ENCODE data around the gene LY6G6F.

DNA sequence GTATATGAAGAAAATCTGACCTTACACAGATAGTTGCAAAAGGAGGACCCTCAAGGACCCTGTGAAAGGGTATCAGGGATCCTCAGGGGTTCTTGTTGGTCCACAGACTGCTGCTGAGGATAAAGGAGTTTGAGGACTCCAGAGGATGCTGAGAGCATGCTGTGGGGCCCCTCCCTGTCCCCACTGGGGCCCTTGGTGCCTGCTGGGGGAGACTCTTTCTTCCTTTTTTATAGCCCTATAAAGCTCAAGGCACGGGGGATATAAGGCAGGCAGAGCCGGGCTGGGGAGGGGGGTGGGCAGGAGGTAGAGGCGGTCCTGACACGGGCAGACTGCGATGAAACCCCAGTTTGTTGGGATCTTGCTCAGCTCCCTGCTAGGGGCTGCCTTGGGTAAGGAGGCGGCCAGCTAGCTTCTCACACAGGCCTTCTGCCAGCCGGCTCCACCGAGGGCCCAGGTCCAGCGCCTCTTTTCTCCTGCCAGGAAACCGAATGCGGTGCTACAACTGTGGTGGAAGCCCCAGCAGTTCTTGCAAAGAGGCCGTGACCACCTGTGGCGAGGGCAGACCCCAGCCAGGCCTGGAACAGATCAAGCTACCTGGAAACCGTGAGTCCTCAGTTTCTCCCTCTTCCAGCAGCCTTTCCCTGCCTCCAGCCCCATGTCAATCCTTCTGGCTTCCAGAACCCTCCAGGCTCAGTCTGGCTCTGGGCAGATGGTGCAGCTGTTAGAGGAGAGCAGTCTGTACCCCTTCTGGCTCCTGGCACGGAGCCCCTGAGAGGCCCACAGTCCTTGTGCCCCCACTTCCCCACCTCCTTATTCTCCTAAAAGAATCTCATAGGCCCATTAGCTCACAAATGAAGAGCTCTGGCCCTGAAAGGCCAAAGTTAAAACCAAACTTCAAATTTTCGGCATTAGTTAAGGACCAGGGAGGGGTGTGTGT lies 8.6 kb downstream of the LY6G6F start, which contains the start of gene LY6G6D:
- TF ChIP-seq, protein P1, sequence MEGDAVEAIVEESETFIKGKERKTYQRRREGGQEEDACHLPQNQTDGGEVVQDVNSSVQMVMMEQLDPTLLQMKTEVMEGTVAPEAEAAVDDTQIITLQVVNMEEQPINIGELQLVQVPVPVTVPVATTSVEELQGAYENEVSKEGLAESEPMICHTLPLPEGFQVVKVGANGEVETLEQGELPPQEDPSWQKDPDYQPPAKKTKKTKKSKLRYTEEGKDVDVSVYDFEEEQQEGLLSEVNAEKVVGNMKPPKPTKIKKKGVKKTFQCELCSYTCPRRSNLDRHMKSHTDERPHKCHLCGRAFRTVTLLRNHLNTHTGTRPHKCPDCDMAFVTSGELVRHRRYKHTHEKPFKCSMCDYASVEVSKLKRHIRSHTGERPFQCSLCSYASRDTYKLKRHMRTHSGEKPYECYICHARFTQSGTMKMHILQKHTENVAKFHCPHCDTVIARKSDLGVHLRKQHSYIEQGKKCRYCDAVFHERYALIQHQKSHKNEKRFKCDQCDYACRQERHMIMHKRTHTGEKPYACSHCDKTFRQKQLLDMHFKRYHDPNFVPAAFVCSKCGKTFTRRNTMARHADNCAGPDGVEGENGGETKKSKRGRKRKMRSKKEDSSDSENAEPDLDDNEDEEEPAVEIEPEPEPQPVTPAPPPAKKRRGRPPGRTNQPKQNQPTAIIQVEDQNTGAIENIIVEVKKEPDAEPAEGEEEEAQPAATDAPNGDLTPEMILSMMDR (IDR thresholded peaks at IDR 0.05; ENCODE audit: low read length) = no peak
- TF ChIP-seq EZH2 (optimal IDR thresholded peaks at IDR 0.05; ENCODE audit: low read depth, low read length) = no peak

Data from MM.1S (cell line).